Chondrocyte (in vitro differentiated cells): ENCODE results near the gene IFT43. TPM values are rescaled to one million over a fixed set of nuclear protein-coding genes. Genes with fewer than 3 reads are reported as not detected.

Source experiments
- DNase-seq: peaks from one replicate; pipeline ENCODE4 v3.0.0; 2021; ENCODE audit warnings: mixed read lengths, low spot score
- H3K27ac Mint-ChIP-seq: one replicate; pipeline ENCODE4 v1.8.0; 2021; ENCODE audit warnings: mild to moderate bottlenecking, moderate library complexity, mixed read lengths; ENCODE audit not compliant: unreplicated experiment
- H3K27me3 Mint-ChIP-seq: 2 replicates; pipeline ENCODE4 v1.8.0; 2021; ENCODE audit warnings: low read depth, mixed read lengths
- H3K36me3 Mint-ChIP-seq: 2 replicates; pipeline ENCODE4 v1.8.0; 2021; ENCODE audit warnings: low read depth, mixed read lengths
- H3K4me1 Mint-ChIP-seq: 2 replicates; pipeline ENCODE4 v1.8.0; 2021; ENCODE audit warnings: low read depth, mild to moderate bottlenecking, mixed read lengths
- H3K4me3 Mint-ChIP-seq: one replicate; pipeline ENCODE4 v1.8.0; 2021; ENCODE audit warnings: mild to moderate bottlenecking, moderate library complexity, mixed read lengths; ENCODE audit not compliant: unreplicated experiment
- H3K9me3 Mint-ChIP-seq: 2 replicates; pipeline ENCODE4 v1.8.0; 2021; ENCODE audit warnings: low read depth, mixed read lengths
- total RNA-seq: library from RNA; stranded (reverse); gene quantifications from 3 replicates; pipeline ENCODE4 v1.2.1, GENCODE V29; 2021
- TF ChIP-seq, protein P1 (sequence below): fragments of 200-600 bp; sonication (generic); IDR thresholded peaks from 2 replicates; pipeline ENCODE4 v1.5.0; 2021; ENCODE audit warnings: antibody characterized with exemption, mild to moderate bottlenecking, moderate library complexity

Gene IFT43
- total RNA-seq, 1 donor from 2014 or later: 28.2 TPM

DNA sequence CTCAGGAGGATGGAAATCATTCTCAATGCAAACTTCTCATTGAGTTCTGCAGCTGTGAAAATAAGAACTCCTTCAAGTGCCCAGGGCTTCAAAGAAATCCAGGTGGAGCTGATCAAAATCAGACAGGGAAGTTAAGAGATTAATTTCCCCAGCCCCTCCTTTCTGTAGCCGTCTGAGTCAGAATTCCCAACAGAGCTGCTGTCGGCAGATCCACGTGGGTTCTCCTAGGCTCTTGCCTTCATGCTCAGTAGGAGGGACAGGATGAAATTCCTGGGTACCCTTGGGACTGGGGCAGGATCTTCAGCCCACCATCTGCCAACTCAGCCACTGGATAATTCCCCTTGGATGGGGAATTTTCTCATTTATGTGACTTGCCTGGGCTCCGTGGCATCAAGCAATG, 17.1 kb upstream of the IFT43 start:
- no peak overlapping the region for H3K4me3 Mint-ChIP-seq
- H3K27ac Mint-ChIP-seq: peak overlapping the region; percentile 67
- H3K36me3 Mint-ChIP-seq: peaks cover 50% of the 10 kb centered on the region

DNA sequence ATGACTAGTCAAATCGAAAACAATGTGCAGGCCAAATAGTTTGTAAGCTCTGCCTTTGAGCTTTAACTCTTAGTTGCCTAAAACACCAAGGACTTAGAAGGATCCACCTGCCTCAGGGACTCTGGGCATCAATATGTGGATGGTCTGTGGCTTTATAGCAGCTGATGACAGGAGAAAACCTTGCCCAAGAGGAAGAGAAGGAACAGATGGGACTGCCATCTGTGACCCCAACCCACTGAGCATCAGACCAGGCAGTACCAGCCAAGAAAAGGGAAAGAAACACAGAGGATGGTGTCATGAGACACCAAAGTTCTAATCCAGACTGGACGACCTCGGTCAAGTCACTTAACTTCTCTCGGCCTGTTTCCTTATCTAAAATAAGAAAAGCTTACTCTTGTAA, 16.4 kb upstream of the IFT43 start:
- Mint-ChIP-seq H3K27ac (peak overlapping the region; percentile 67), H3K36me3 (peaks cover 49% of the 10 kb centered on the region), H3K4me3 (no peak overlapping the region), H3K4me1 (peaks cover 52% of the 10 kb centered on the region), H3K9me3 (no peaks in the 10 kb centered on the region), H3K27me3 (no peaks in the 10 kb centered on the region)
- DNase-seq: no peak
- TF ChIP-seq, protein P1, sequence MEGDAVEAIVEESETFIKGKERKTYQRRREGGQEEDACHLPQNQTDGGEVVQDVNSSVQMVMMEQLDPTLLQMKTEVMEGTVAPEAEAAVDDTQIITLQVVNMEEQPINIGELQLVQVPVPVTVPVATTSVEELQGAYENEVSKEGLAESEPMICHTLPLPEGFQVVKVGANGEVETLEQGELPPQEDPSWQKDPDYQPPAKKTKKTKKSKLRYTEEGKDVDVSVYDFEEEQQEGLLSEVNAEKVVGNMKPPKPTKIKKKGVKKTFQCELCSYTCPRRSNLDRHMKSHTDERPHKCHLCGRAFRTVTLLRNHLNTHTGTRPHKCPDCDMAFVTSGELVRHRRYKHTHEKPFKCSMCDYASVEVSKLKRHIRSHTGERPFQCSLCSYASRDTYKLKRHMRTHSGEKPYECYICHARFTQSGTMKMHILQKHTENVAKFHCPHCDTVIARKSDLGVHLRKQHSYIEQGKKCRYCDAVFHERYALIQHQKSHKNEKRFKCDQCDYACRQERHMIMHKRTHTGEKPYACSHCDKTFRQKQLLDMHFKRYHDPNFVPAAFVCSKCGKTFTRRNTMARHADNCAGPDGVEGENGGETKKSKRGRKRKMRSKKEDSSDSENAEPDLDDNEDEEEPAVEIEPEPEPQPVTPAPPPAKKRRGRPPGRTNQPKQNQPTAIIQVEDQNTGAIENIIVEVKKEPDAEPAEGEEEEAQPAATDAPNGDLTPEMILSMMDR: no peak

More for the DNA sequence above, 17.1 kb upstream of the IFT43 start:
- H3K9me3 Mint-ChIP-seq: no peaks in the 10 kb centered on the region
- TF ChIP-seq, protein P1: no peak
- no peaks in the 10 kb centered on the region for H3K27me3 Mint-ChIP-seq
- peaks cover 47% of the 10 kb centered on the region for H3K4me1 Mint-ChIP-seq
- no peak for DNase-seq

DNA sequence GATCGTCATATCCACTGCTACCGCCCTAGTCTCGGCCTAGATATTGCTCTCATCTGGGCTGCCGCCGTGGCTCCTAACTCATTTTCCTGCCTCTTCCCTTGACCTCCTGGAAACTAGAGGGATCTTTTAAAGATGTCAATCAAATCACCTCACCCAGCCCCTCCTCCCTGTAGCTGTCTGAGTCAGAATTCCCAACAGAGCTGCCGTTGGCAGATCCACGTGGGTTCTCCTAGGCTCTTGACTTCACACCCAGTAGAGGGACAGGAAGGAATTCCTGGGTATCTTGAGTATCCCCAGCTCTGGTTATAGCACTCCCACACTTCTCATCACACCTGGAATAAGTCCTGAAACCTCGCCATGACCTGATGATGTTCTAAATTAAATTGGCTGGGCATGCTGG, 15.7 kb upstream of the IFT43 start:
- Mint-ChIP-seq H3K4me1 (peaks cover 53% of the 10 kb centered on the region), H3K4me3 (no peak overlapping the region), H3K9me3 (no peaks in the 10 kb centered on the region), H3K27me3 (no peaks in the 10 kb centered on the region), H3K27ac (peak overlapping the region; percentile 9), H3K36me3 (peaks cover 45% of the 10 kb centered on the region)
- no peak for DNase-seq
- TF ChIP-seq, protein P1: no peak

DNA sequence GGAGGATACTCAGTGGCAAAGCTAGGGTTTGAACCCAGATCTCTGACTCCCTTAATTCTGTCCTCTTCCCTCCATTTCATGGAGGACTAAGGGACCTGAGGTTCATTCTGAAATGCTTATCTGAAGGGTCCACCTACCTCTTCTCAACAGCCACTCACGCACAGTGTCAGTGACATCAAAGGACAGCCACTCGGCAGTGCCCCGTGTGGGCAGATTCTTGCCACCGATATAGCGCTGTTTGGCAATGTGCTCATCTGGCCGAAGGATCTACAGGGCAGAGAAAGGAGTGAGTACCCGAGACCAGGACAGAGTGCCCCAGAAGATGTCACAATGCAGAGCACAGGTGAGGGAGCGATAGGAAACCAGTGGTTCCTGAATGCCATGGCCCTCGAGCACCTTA, 14.6 kb upstream of the IFT43 start:
- Mint-ChIP-seq H3K27ac (no peak overlapping the region), H3K4me1 (peaks cover 60% of the 10 kb centered on the region), H3K36me3 (peaks cover 39% of the 10 kb centered on the region), H3K27me3 (no peaks in the 10 kb centered on the region), H3K9me3 (no peaks in the 10 kb centered on the region), H3K4me3 (no peak overlapping the region)
- no peak for DNase-seq
- TF ChIP-seq, protein P1: no peak

DNA sequence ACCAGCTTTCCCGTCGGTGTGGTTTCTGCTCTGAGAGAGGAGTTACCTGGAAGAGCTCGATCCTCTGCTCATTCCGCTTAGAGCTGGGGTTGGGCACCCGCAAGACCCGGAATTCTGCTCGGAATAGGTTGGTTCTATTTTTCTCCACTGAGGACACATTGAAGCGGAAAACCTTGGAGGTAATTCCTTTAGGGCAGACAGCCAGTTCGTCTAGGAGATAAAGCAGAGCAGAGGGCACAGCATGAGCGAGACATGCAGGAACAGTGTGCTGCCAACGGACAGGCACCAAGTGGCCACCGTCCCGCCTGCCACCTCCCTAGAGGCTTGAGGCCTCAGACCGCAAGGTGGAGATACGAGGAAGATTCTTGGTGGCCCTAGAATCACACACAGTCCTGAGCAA, 14.1 kb upstream of the IFT43 start:
- H3K9me3 Mint-ChIP-seq: no peaks in the 10 kb centered on the region

More for the DNA sequence above, 14.1 kb upstream of the IFT43 start:
- DNase-seq: no peak
- Mint-ChIP-seq H3K4me1 (peaks cover 65% of the 10 kb centered on the region), H3K36me3 (peaks cover 33% of the 10 kb centered on the region), H3K27ac (no peak overlapping the region), H3K27me3 (no peaks in the 10 kb centered on the region), H3K4me3 (no peak overlapping the region)
- TF ChIP-seq, protein P1: no peak
